Testis (tissue), 3 donors: Measurements from ENCODE around the gene PDE7B. TPM values are rescaled to one million over a fixed set of nuclear protein-coding genes. Genes with fewer than 3 reads are reported as not detected.
"Not testable (repeated sequence)": the region's sequence is repeated elsewhere in the genome, so short reads cannot be mapped to it uniquely, and the experiment has no call there.

ENCODE experiments used
- DNase-seq: peaks from one replicate; pipeline ENCODE4 v3.0.0-alpha.2; 2019
- H3K27ac ChIP-seq, 2 donors: fragments of 200-600 bp; sonication (generic); one replicate each; pipeline ENCODE4 v1.5.1; 2019
- H3K27me3 ChIP-seq: fragments of 200-600 bp; sonication (generic); one replicate; pipeline ENCODE4 v1.5.1; 2019
- H3K36me3 ChIP-seq: fragments of 200-600 bp; sonication (generic); one replicate; pipeline ENCODE4 v1.5.1; 2017; ENCODE audit warnings: low read depth; ENCODE audit errors: missing control alignments
- H3K4me1 ChIP-seq: fragments of 200-600 bp; sonication (generic); one replicate; pipeline ENCODE4 v1.5.1; 2019
- H3K4me3 ChIP-seq, 2 donors: fragments of 200-600 bp; sonication (generic); one replicate each; pipeline ENCODE4 v1.5.1; 2017 to 2019
- H3K9me3 ChIP-seq: fragments of 200-600 bp; sonication (generic); one replicate; pipeline ENCODE4 v1.5.1; 2017
- POLR2A ChIP-seq: fragments of 450-650 bp; IDR thresholded peaks from one replicate; pipeline ENCODE4 v1.6.1; 2017; ENCODE audit warnings: antibody characterized with exemption, mild to moderate bottlenecking, moderate library complexity
- WGBS, 2 donors: methylation state at CpG; one replicate each; pipeline ENCODE4 v1.1.5; 2018; 5-methylcytosine and 5-hydroxymethylcytosine counted together
- intact Hi-C: fragments of 100-400 bp; cut with DNase I; formaldehyde crosslinking; loops from one replicate; pipeline ENCODE4 v1.15.1; 2023; ENCODE audit warnings: low total_unique reads
- polyA plus RNA-seq: library from polyadenylated mRNA; stranded (reverse); fragments of 350-450 nt; fragmentation: Illumina TruSeq; extraction: RNeasy Lipid Tissue Mini Kit (QIAGEN cat#74804); gene quantifications from one replicate; pipeline ENCODE4 v1.2.3, GENCODE V29; 2014; ENCODE audit warnings: low read depth, low replicate concordance; ENCODE audit not compliant: insufficient read depth
- total RNA-seq, 2 donors: library from RNA; depleted of rRNA; stranded (reverse); fragments of >200 nt; gene quantifications; one replicate each; pipeline ENCODE4 v1.2.3, GENCODE V29; 2016
- TF ChIP-seq, protein P1 (sequence below), 3 experiments: fragments of 450-650 bp in 2 of 3; fragments of 200-600 bp in 1 of 3; sonication (generic) in 1 of 3; IDR thresholded peaks; one replicate each; pipeline ENCODE4 v1.5.1; 2016 to 2019; ENCODE audit warnings: antibody characterized with exemption in 3 of 3, mild to moderate bottlenecking in 2 of 3, moderate library complexity in 1 of 3

PDE7B gene
- total and polyA plus RNA-seq, 3 donors from 2014 or later: 3.7 to 6.9 (median 4.4) TPM

DNA sequence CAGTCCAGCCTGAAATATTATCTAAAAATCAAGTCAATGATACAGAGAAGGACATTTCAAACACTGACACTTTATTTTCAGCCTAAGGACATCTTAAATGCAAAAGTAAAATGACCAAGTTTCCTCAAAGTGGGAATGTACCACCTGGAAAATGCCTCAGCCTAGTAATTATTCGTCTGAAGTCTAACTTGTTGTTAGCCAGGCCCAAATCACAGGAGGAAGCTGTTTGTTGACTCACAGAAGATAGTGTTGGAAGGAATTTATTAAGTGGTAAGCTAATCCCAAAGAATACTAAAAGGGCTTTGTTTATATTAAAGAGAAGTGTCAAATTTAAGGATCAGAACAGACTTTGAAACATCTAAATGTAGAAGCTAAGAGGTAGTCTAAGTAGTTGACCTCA, 2.5 kb downstream of the PDE7B start:
- no peak for DNase-seq
- Histone ChIP-seq H3K4me3 (no peak overlapping the region), H3K9me3 (no peaks in the 10 kb centered on the region), H3K4me1 (no peaks in the 10 kb centered on the region), H3K27me3 (no peaks in the 10 kb centered on the region), H3K27ac (no peak overlapping the region), H3K36me3 (no peaks in the 10 kb centered on the region)
- TF ChIP-seq, protein P1, sequence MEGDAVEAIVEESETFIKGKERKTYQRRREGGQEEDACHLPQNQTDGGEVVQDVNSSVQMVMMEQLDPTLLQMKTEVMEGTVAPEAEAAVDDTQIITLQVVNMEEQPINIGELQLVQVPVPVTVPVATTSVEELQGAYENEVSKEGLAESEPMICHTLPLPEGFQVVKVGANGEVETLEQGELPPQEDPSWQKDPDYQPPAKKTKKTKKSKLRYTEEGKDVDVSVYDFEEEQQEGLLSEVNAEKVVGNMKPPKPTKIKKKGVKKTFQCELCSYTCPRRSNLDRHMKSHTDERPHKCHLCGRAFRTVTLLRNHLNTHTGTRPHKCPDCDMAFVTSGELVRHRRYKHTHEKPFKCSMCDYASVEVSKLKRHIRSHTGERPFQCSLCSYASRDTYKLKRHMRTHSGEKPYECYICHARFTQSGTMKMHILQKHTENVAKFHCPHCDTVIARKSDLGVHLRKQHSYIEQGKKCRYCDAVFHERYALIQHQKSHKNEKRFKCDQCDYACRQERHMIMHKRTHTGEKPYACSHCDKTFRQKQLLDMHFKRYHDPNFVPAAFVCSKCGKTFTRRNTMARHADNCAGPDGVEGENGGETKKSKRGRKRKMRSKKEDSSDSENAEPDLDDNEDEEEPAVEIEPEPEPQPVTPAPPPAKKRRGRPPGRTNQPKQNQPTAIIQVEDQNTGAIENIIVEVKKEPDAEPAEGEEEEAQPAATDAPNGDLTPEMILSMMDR (IDR thresholded peaks at IDR 0.05): no peak
- TF ChIP-seq POLR2A: no peak
- 86 to 88% methylated on average over 1 of the region's 1 CpG for WGBS, 2 donors
- intact Hi-C loops: no loop called here

DNA sequence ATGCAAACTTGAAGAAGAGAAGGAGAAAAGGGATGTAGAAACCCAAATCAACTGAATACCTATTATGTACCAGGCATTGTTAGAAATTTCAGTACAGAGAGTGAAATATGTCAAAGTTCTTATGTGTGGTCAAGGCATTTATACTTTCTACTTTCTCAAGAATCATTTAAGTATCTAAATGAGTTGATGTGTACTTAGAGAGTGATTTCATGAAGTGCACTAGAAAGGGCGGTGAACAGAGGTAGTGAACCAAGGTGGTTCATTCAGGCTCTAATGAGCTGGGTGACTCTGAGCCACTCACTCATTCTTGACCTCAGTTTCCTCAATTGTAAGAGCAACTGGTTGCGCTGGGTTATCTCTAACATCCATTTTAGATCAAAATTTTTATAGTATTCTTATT, 3.3 kb downstream of the PDE7B start:
- Histone ChIP-seq H3K4me3 (no peak overlapping the region), H3K27ac (no peak overlapping the region), H3K9me3 (no peaks in the 10 kb centered on the region), H3K4me1 (no peaks in the 10 kb centered on the region), H3K36me3 (no peaks in the 10 kb centered on the region), H3K27me3 (no peaks in the 10 kb centered on the region)
- WGBS, 2 donors: 94 to 96% methylated on average over 2 of the region's 2 CpGs
- intact Hi-C loops: no loop called here
- TF ChIP-seq, protein P1 (IDR thresholded peaks at IDR 0.05): no peak
- TF ChIP-seq POLR2A: no peak
- no peak for DNase-seq

DNA sequence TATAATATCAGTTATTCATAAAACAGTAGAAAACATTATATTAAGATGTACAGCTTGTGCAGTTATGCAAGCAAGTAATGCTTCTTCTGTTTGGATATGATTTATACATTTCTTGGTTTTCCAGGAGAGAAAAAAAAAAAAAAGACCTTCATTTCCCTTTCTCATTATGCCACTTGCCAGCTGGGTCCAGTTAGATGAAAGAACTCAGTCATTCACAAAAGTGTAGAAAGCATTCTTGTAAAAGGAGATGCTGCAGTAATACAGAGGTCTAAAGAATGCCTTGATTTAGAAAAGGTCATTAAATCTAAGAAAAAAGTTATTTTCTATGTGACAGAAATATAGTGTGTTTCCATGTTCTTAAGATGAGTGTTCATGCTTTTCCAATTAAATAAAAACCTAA, 7.4 kb downstream of the PDE7B start:
- TF ChIP-seq, protein P1 (IDR thresholded peaks at IDR 0.05): no peak
- TF ChIP-seq POLR2A: no peak
- no peak overlapping the region for H3K27ac ChIP-seq
- DNase-seq: no peak

DNA sequence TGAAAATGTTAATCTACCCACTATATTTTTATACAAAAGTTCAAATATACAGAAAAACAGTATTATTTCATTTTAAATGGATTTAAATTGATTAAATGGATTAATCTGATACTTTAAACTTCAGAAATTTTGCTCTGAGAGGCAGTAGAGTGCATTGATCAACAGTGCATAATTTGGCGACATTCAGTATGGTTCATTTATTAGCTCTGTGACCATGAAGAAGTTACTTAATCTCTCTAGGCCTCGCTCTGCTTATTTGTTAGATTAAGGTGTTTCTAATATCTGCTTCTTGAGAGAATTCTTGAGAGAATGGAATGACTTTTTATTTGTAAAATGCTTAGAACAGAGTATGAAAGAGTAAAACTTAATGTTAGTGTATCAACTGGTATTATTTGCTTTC, 8.9 kb downstream of the PDE7B start:
- no peak for DNase-seq
- TF ChIP-seq, protein P1 (IDR thresholded peaks at IDR 0.05): no peak
- no peak for TF ChIP-seq POLR2A
- intact Hi-C loops: no loop called here
- Histone ChIP-seq H3K9me3 (no peaks in the 10 kb centered on the region), H3K4me1 (no peaks in the 10 kb centered on the region), H3K4me3 (no peak overlapping the region), H3K36me3 (no peaks in the 10 kb centered on the region), H3K27me3 (no peaks in the 10 kb centered on the region), H3K27ac (no peak overlapping the region)
- 78 to 81% methylated on average over 2 of the region's 2 CpGs for WGBS, 2 donors

More for the DNA sequence above, 7.4 kb downstream of the PDE7B start:
- Histone ChIP-seq H3K4me1 (no peaks in the 10 kb centered on the region), H3K9me3 (no peaks in the 10 kb centered on the region), H3K36me3 (no peaks in the 10 kb centered on the region), H3K27me3 (no peaks in the 10 kb centered on the region), H3K4me3 (no peak overlapping the region)
- intact Hi-C loops: no loop called here

DNA sequence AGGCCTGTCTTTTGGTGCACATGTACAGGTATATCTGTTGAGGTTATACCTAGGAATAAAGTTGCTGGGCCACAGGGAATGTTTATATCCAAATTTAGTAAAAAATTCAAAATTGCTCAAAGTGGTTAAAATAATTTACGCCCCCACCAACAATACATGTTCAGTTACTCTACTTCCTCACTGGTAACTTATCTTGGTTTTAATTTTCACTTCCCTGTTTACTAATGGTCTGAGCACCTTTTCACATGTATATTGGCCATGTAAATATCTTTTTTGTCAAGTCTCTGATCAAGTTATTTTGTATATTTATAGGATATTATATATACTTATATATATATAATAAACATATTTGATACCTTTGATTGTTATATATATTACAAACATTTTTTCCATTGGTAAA, 9.7 kb downstream of the PDE7B start:
- Histone ChIP-seq H3K36me3 (no peaks in the 10 kb centered on the region), H3K27me3 (no peaks in the 10 kb centered on the region), H3K27ac (no peak overlapping the region), H3K9me3 (no peaks in the 10 kb centered on the region), H3K4me1 (no peaks in the 10 kb centered on the region), H3K4me3 (no peak overlapping the region)
- intact Hi-C loops: no loop called here
- TF ChIP-seq, protein P1 (IDR thresholded peaks at IDR 0.05): no peak
- no peak for TF ChIP-seq POLR2A
- WGBS, 2 donors: 87 to 98% methylated on average over 1 of the region's 1 CpG
- DNase-seq: no peak

DNA sequence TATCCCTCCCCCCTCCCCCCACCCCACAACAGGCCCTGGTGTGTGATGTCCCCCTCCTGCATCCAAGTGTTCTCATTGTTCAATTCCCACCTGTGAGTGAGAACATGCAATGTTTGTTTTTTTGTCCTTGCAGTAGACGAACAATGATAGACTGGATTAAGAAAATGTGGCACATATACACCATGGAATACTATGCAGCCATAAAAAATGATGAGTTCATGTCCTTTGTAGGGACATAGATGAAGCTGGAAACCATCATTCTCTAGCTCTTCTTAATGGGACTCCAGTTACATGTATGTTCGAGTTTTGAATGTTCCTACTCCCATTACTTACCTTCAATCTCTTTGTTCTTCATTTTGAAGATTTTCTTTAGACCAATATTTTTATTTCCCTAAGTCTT, 13.4 kb downstream of the PDE7B start:
- DNase-seq, H3K4me3 ChIP-seq, H3K4me1 ChIP-seq, H3K36me3 ChIP-seq, H3K27me3 ChIP-seq, H3K27ac ChIP-seq, H3K9me3 ChIP-seq, intact Hi-C loops: not testable (repeated sequence)
- WGBS, 2 donors: 66 to 96% methylated on average over 2 of the region's 2 CpGs
